ENCODE results near the gene APOA5. TPM values are rescaled to one million over a fixed set of nuclear protein-coding genes. Genes with fewer than 3 reads are reported as not detected.

APOA5 gene
- total and polyA plus RNA-seq, 4 donors: not detected

- Histone ChIP-seq H3K27me3 (ENCODE audit: control insufficient read depth in 1 of 2, insufficient read depth in 2 of 2, low read length in 1 of 2) (no peaks in the 10 kb centered on the region), H3K27ac (ENCODE audit: low read depth in 1 of 2, low read length in 2 of 2) (peak overlapping the region in 1 of 2 donors; percentile 66), H3K4me1 (ENCODE audit: control insufficient read depth in 1 of 2, insufficient read depth in 2 of 2, low read length in 2 of 2) (peaks cover 0 to 4% of the 10 kb centered on the region in 2 donors), H3K4me3 (ENCODE audit: low read length in 2 of 2) (peak overlapping the region in 1 of 2 donors; percentile 73), H3K36me3 (ENCODE audit: control insufficient read depth in 1 of 2, insufficient read depth in 2 of 2, low read length in 1 of 2) (peaks cover 0 to 5% of the 10 kb centered on the region in 2 donors), H3K9me3 (ENCODE audit: control insufficient read depth, low read length) (no peaks in the 10 kb centered on the region)
- ATAC-seq (ENCODE audit: low FRiP score) (no peak), DNase-seq (no peak)
- WGBS, 2 donors: 65 to 68% methylated on average over 4 of the region's 4 CpGs
- intact Hi-C loops (cut with DNase I): loop anchor here (5.0 kb wide), 2 partner anchors 49 to 444 kb away; partner anchors contain the start of genes APOA1 (in 1 of the 2), PCSK7 (in 1 of the 2) and RNF214 (in 1 of the 2)
These were observed 3.1 kb downstream of the APOA5 start for GRCh38 chr11:116788534-116788933.

- H3K27me3 ChIP-seq (ENCODE audit: control insufficient read depth in 1 of 2, insufficient read depth in 2 of 2, low read length in 1 of 2): no peaks in the 10 kb centered on the region
- intact Hi-C loops (cut with DNase I): loop anchor here (5.0 kb wide), 2 partner anchors 49 to 444 kb away; partner anchors contain the start of genes APOA1 (in 1 of the 2), PCSK7 (in 1 of the 2) and RNF214 (in 1 of the 2)
- 0 to 1% methylated on average over 46 to 56 of the region's 56 CpGs for WGBS, 2 donors
These were observed 3.7 kb downstream of the APOA5 start, which contains the start of gene ZPR1 for GRCh38 chr11:116787786-116788486. Gene ZPR1, minus strand, starts transcription at chr11:116788023. Its CDS starts 33 bp downstream, at chr11:116787990.

GRCh38 chr11:116787436-116787785 lies 4.3 kb downstream of the APOA5 start:
- Histone ChIP-seq H3K36me3 (ENCODE audit: control insufficient read depth in 1 of 2, insufficient read depth in 2 of 2, low read length in 1 of 2) (peaks cover 0 to 5% of the 10 kb centered on the region in 2 donors), H3K27ac (ENCODE audit: low read depth in 1 of 2, low read length in 2 of 2) (no peak overlapping the region), H3K27me3 (ENCODE audit: control insufficient read depth in 1 of 2, insufficient read depth in 2 of 2, low read length in 1 of 2) (no peaks in the 10 kb centered on the region), H3K4me1 (ENCODE audit: control insufficient read depth in 1 of 2, insufficient read depth in 2 of 2, low read length in 2 of 2) (peaks cover 0 to 4% of the 10 kb centered on the region in 2 donors), H3K9me3 (ENCODE audit: control insufficient read depth, low read length) (no peaks in the 10 kb centered on the region), H3K4me3 (ENCODE audit: low read length in 2 of 2) (peak overlapping the region; percentile 73 to 80)
- intact Hi-C loops (cut with DNase I): loop anchor here (5.0 kb wide), 2 partner anchors 50 to 445 kb away; partner anchors contain the start of genes APOA1 (in 1 of the 2), PCSK7 (in 1 of the 2) and RNF214 (in 1 of the 2)
- WGBS, 2 donors: 1% methylated on average over 15 of the region's 15 CpGs
- ATAC-seq (ENCODE audit: low FRiP score) (no peak), DNase-seq (no peak)

More at GRCh38 chr11:116787786-116788486, 3.7 kb downstream of the APOA5 start, which contains the start of gene ZPR1:
- peak within 1 kb of the TSS; percentile 73 to 80 for H3K4me3 ChIP-seq (ENCODE audit: low read length in 2 of 2)
- DNase-seq: peak; percentile 91 to 95
- H3K36me3 ChIP-seq (ENCODE audit: control insufficient read depth in 1 of 2, insufficient read depth in 2 of 2, low read length in 1 of 2): peaks cover 0 to 5% of the 10 kb centered on the region in 2 donors
- peak; percentile 92 for ATAC-seq (ENCODE audit: low FRiP score)
- peaks cover 0 to 4% of the 10 kb centered on the region in 2 donors for H3K4me1 ChIP-seq (ENCODE audit: control insufficient read depth in 1 of 2, insufficient read depth in 2 of 2, low read length in 2 of 2)
- H3K27ac ChIP-seq (ENCODE audit: low read depth in 1 of 2, low read length in 2 of 2): peak within 1 kb of the TSS in 1 of 2 donors; percentile 66
- no peaks in the 10 kb centered on the region for H3K9me3 ChIP-seq (ENCODE audit: control insufficient read depth, low read length)

- intact Hi-C loops (cut with DNase I): loop anchor here (5.0 kb wide), 2 partner anchors 50 to 445 kb away; partner anchors contain the start of genes APOA1 (in 1 of the 2), PCSK7 (in 1 of the 2) and RNF214 (in 1 of the 2)
- DNase-seq (no peak), ATAC-seq (ENCODE audit: low FRiP score) (no peak)
- Histone ChIP-seq H3K36me3 (ENCODE audit: control insufficient read depth in 1 of 2, insufficient read depth in 2 of 2, low read length in 1 of 2) (peaks cover 0 to 8% of the 10 kb centered on the region in 2 donors), H3K4me1 (ENCODE audit: control insufficient read depth in 1 of 2, insufficient read depth in 2 of 2, low read length in 2 of 2) (peaks cover 0 to 4% of the 10 kb centered on the region in 2 donors), H3K4me3 (ENCODE audit: low read length in 2 of 2) (peak overlapping the region in 1 of 2 donors; percentile 73), H3K27ac (ENCODE audit: low read depth in 1 of 2, low read length in 2 of 2) (no peak overlapping the region), H3K27me3 (ENCODE audit: control insufficient read depth in 1 of 2, insufficient read depth in 2 of 2, low read length in 1 of 2) (no peaks in the 10 kb centered on the region), H3K9me3 (ENCODE audit: control insufficient read depth, low read length) (no peaks in the 10 kb centered on the region)
- 63 to 66% methylated on average over 5 of the region's 5 CpGs for WGBS, 2 donors
These were observed 4.7 kb downstream of the APOA5 start for GRCh38 chr11:116786966-116787365.

GRCh38 chr11:116786326-116786725 lies 5.4 kb downstream of the APOA5 start:
- H3K36me3 ChIP-seq (ENCODE audit: control insufficient read depth in 1 of 2, insufficient read depth in 2 of 2, low read length in 1 of 2): peaks cover 0 to 8% of the 10 kb centered on the region in 2 donors

GRCh38 chr11:116782728-116783127 lies 9.0 kb downstream of the APOA5 start:
- DNase-seq (no peak), ATAC-seq (ENCODE audit: low FRiP score) (no peak)
- H3K4me1 ChIP-seq (ENCODE audit: control insufficient read depth in 1 of 2, insufficient read depth in 2 of 2, low read length in 2 of 2): peaks cover 0 to 4% of the 10 kb centered on the region in 2 donors
- no peak overlapping the region for H3K4me3 ChIP-seq (ENCODE audit: low read length in 2 of 2)
- H3K9me3 ChIP-seq (ENCODE audit: control insufficient read depth, low read length): no peaks in the 10 kb centered on the region
- H3K27ac ChIP-seq (ENCODE audit: low read depth in 1 of 2, low read length in 2 of 2): no peak overlapping the region
- no peaks in the 10 kb centered on the region for H3K27me3 ChIP-seq (ENCODE audit: control insufficient read depth in 1 of 2, insufficient read depth in 2 of 2, low read length in 1 of 2)
- intact Hi-C loops (cut with DNase I): no loop called here
- 88 to 91% methylated on average over 4 of the region's 4 CpGs for WGBS, 2 donors
- H3K36me3 ChIP-seq (ENCODE audit: control insufficient read depth in 1 of 2, insufficient read depth in 2 of 2, low read length in 1 of 2): peaks cover 8 to 12% of the 10 kb centered on the region in 2 donors

More at GRCh38 chr11:116786326-116786725, 5.4 kb downstream of the APOA5 start:
- intact Hi-C loops (cut with DNase I): loop anchor here (5.0 kb wide), 2 partner anchors 51 to 446 kb away; partner anchors contain the start of genes APOA1 (in 1 of the 2), PCSK7 (in 1 of the 2) and RNF214 (in 1 of the 2)
- no peak overlapping the region for H3K27ac ChIP-seq (ENCODE audit: low read depth in 1 of 2, low read length in 2 of 2)
- 85% methylated on average over 2 of the region's 2 CpGs for WGBS, 2 donors
- DNase-seq (no peak), ATAC-seq (ENCODE audit: low FRiP score) (no peak)
- no peaks in the 10 kb centered on the region for H3K9me3 ChIP-seq (ENCODE audit: control insufficient read depth, low read length)
- no peaks in the 10 kb centered on the region for H3K27me3 ChIP-seq (ENCODE audit: control insufficient read depth in 1 of 2, insufficient read depth in 2 of 2, low read length in 1 of 2)
- H3K4me3 ChIP-seq (ENCODE audit: low read length in 2 of 2): no peak overlapping the region
- peaks cover 0 to 4% of the 10 kb centered on the region in 2 donors for H3K4me1 ChIP-seq (ENCODE audit: control insufficient read depth in 1 of 2, insufficient read depth in 2 of 2, low read length in 2 of 2)

- ATAC-seq (ENCODE audit: low FRiP score): no peak
- no peaks in the 10 kb centered on the region for H3K9me3 ChIP-seq (ENCODE audit: control insufficient read depth, low read length)
- intact Hi-C loops (cut with DNase I): no loop called here
- H3K27me3 ChIP-seq (ENCODE audit: control insufficient read depth in 1 of 2, insufficient read depth in 2 of 2, low read length in 1 of 2): no peaks in the 10 kb centered on the region
- 95 to 97% methylated on average over 4 of the region's 4 CpGs for WGBS, 2 donors
- H3K4me3 ChIP-seq (ENCODE audit: low read length in 2 of 2): no peak overlapping the region
- no peak overlapping the region for H3K27ac ChIP-seq (ENCODE audit: low read depth in 1 of 2, low read length in 2 of 2)
- H3K4me1 ChIP-seq (ENCODE audit: control insufficient read depth in 1 of 2, insufficient read depth in 2 of 2, low read length in 2 of 2): no peaks in the 10 kb centered on the region
- no peak for DNase-seq
- H3K36me3 ChIP-seq (ENCODE audit: control insufficient read depth in 1 of 2, insufficient read depth in 2 of 2, low read length in 1 of 2): peaks cover 7 to 12% of the 10 kb centered on the region in 2 donors
These were observed 13.1 kb downstream of the APOA5 start for GRCh38 chr11:116778556-116778955.

- no peak for ATAC-seq (ENCODE audit: low FRiP score)
- H3K36me3 ChIP-seq (ENCODE audit: control insufficient read depth in 1 of 2, insufficient read depth in 2 of 2, low read length in 1 of 2): peaks cover 5 to 12% of the 10 kb centered on the region in 2 donors
- no peak overlapping the region for H3K27ac ChIP-seq (ENCODE audit: low read depth in 1 of 2, low read length in 2 of 2)
- no peak overlapping the region for H3K4me3 ChIP-seq (ENCODE audit: low read length in 2 of 2)
- DNase-seq: no peak
- WGBS, 2 donors: 88 to 89% methylated on average over 7 of the region's 7 CpGs
- no peaks in the 10 kb centered on the region for H3K4me1 ChIP-seq (ENCODE audit: control insufficient read depth in 1 of 2, insufficient read depth in 2 of 2, low read length in 2 of 2)
- no peaks in the 10 kb centered on the region for H3K9me3 ChIP-seq (ENCODE audit: control insufficient read depth, low read length)
- H3K27me3 ChIP-seq (ENCODE audit: control insufficient read depth in 1 of 2, insufficient read depth in 2 of 2, low read length in 1 of 2): no peaks in the 10 kb centered on the region
- intact Hi-C loops (cut with DNase I): no loop called here
These were observed 14.6 kb downstream of the APOA5 start for GRCh38 chr11:116777056-116777455.

All from aorta (tissue), 5 donors.